Stomach (tissue), 4 donors: ENCODE data around the gene PDE3A.

Source experiments
- CTCF ChIP-seq, 7 experiments: fragments of 450-650 bp in 4 of 7; fragments of 200-600 bp in 3 of 7; sonication (generic) in 3 of 7; IDR thresholded peaks; one replicate each; pipeline ENCODE4 v1.5.1; 2016 to 2019; ENCODE audit warnings: antibody characterized with exemption in 7 of 7, control low read depth in 2 of 7, mild to moderate bottlenecking in 1 of 7
- POLR2A ChIP-seq, 4 donors: fragments of 450-650 bp; IDR thresholded peaks; one replicate each; pipeline ENCODE4 v1.6.1; 2016; ENCODE audit warnings: antibody characterized with exemption in 4 of 4, control low read depth in 2 of 4, mild to moderate bottlenecking in 1 of 4, moderate library complexity in 1 of 4
- POLR2AphosphoS5 ChIP-seq, 3 donors: sonication (generic); formaldehyde crosslinking; IDR thresholded peaks; one replicate each; pipeline ENCODE4 v1.6.1; 2016; ENCODE audit warnings: antibody characterized with exemption in 3 of 3

GRCh38 chr12:20503858-20504257 is 135.5 kb downstream of the PDE3A start:
- TF ChIP-seq CTCF (IDR thresholded peaks at IDR 0.05) (no peak), POLR2AphosphoS5 (IDR thresholded peaks at IDR 0.05) (no peak), POLR2A (IDR thresholded peaks at IDR 0.05) (no peak)
